ENCODE measurements around the gene FZD4. TPM values are rescaled to one million over a fixed set of nuclear protein-coding genes. Genes with fewer than 3 reads are reported as not detected.

FZD4 gene
- total and polyA plus RNA-seq, 11 donors: 11.6 to 39.6 (median 21.1) TPM

- peaks cover 0 to 62% (median 31%) of the 10 kb centered on the region in 12 donors for H3K4me1 ChIP-seq
- TF ChIP-seq POLR2A (IDR thresholded peaks at IDR 0.05) (no peak), CTCF (IDR thresholded peaks at IDR 0.05) (no peak)
- no peak overlapping the region for H3K4me3 ChIP-seq
- WGBS, 4 donors: 67 to 85% (median 79%) methylated on average over 11 of the region's 11 CpGs
- ATAC-seq: peak in 1 of 4 donors; percentile 27
- H3K9me3 ChIP-seq: no peaks in the 10 kb centered on the region
- DNase-seq: no peak
- H3K27me3 ChIP-seq: no peaks in the 10 kb centered on the region
- intact Hi-C loops (cut with DNase I): loop anchor here in 3 of 10 donors (10.0 kb wide), 2 partner anchors 162 to 492 kb away; no protein-coding TSS in a partner anchor
- H3K36me3 ChIP-seq: peaks cover 0 to 16% (median 0%) of the 10 kb centered on the region in 9 donors
- peak overlapping the region in 7 of 12 donors; percentile 10 to 60 (median 44) for H3K27ac ChIP-seq
These were observed 22.0 kb downstream of the FZD4 start for GRCh38 chr11:86932924-86933875.

- 38 to 61% (median 49%) methylated on average over 1 of the region's 1 CpG for WGBS, 4 donors
- Histone ChIP-seq H3K4me3 (no peak overlapping the region), H3K27ac (peak overlapping the region in 10 of 12 donors; percentile 15 to 60 (median 45)), H3K9me3 (no peaks in the 10 kb centered on the region), H3K36me3 (peaks cover 0 to 11% (median 0%) of the 10 kb centered on the region in 9 donors), H3K4me1 (peaks cover 0 to 54% (median 27%) of the 10 kb centered on the region in 12 donors), H3K27me3 (no peaks in the 10 kb centered on the region)
- DNase-seq (no peak), ATAC-seq (peak in 1 of 4 donors; percentile 18)
- TF ChIP-seq POLR2A (IDR thresholded peaks at IDR 0.05) (no peak), CTCF (IDR thresholded peaks at IDR 0.05) (no peak)
- intact Hi-C loops (cut with DNase I): loop anchor here in 3 of 10 donors (10.0 kb wide), 2 partner anchors 163 to 493 kb away; no protein-coding TSS in a partner anchor
These were observed 23.0 kb downstream of the FZD4 start for GRCh38 chr11:86932259-86932585.

- H3K4me3 ChIP-seq: no peak overlapping the region
- H3K36me3 ChIP-seq: peaks cover 0 to 10% (median 0%) of the 10 kb centered on the region in 9 donors
- 37 to 43% (median 41%) methylated on average over 8 of the region's 8 CpGs for WGBS, 4 donors
- peak in 3 of 4 donors; percentile 45 to 58 (median 54) for ATAC-seq
- no peaks in the 10 kb centered on the region for H3K9me3 ChIP-seq
- intact Hi-C loops (cut with DNase I): loop anchor here in 3 of 10 donors (10.0 kb wide), 2 partner anchors 163 to 493 kb away; no protein-coding TSS in a partner anchor
- H3K4me1 ChIP-seq: peaks cover 0 to 49% (median 25%) of the 10 kb centered on the region in 12 donors
- TF ChIP-seq POLR2A (IDR thresholded peaks at IDR 0.05) (no peak), CTCF (IDR thresholded peaks at IDR 0.05) (no peak)
- peak overlapping the region in 9 of 12 donors; percentile 15 to 60 (median 44) for H3K27ac ChIP-seq
- no peak for DNase-seq
- H3K27me3 ChIP-seq: no peaks in the 10 kb centered on the region
These were observed 23.5 kb downstream of the FZD4 start for GRCh38 chr11:86931548-86932258.
